RCC 7860 (cell line): ENCODE results near the gene STK11IP.

Experiments used
- DNase-seq: peaks from one replicate; pipeline ENCODE4 v3.0.0-alpha.2; 2015; ENCODE audit warnings: low spot score
- FAIRE-seq: peaks from 2 replicates; lab custom pipeline; 2012; peaks lifted over from hg19 to GRCh38; lab: Jason Lieb, UNC

Gene STK11IP

DNA sequence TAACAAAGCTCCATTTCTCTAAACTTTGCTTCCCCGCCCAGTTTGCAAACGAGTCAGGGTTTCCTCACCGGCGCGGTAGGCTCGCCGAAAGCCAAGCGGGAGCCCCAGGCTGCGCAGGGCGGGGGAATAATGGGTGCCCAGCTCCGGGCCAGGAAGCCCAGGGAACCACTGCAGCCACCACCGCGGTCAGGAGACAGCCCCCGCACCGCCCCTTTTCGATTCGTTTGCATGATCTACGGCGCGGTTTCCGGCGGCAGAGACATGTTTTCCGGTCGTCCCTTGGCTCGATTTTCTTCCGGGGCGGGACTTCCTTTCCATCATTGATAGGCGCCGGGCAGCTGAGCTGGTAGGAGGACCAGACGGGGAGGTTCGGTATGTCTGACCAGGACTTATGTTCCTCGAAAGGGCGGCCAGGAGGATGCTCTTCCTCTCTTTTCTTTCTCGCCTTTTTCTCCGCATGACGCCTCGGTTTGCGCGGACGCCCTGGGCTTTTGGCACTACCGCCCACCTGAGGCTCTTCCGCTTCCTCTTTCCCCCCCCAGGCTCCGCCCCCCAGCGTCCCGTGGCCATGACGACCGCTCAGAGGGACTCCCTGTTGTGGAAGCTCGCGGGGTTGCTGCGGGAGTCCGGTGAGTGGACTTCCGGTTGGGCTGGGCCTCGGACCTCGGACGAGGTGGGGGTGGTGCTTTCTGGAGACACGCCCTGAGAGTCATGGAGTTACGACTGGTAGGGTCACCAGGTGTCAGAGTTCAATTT lies at the start of gene STK11IP:
Gene STK11IP, plus strand, starts transcription at position 306 of the 756 bp plus-strand sequence. Its CDS starts 263 bp downstream, at position 569.
- peak; percentile 85 for FAIRE-seq

GRCh38 chr2:219548990-219549389 lies 48.7 kb upstream of the STK11IP start:
- DNase-seq (no peak), FAIRE-seq (no peak)

More for the DNA sequence above, at the start of gene STK11IP:
- peak; percentile 91 for DNase-seq

GRCh38 chr2:219549619-219550018 lies 48.0 kb upstream of the STK11IP start:
- FAIRE-seq (no peak), DNase-seq (no peak)

GRCh38 chr2:219551441-219552381 lies 45.9 kb upstream of the STK11IP start:
- peak; percentile 62 for DNase-seq
- FAIRE-seq: no peak

GRCh38 chr2:219552382-219553167 lies 45.1 kb upstream of the STK11IP start:
- FAIRE-seq (no peak), DNase-seq (peak; percentile 63)

- no peak for FAIRE-seq
- no peak for DNase-seq
Observed at GRCh38 chr2:219553168-219553417, 44.6 kb upstream of the STK11IP start.

DNA sequence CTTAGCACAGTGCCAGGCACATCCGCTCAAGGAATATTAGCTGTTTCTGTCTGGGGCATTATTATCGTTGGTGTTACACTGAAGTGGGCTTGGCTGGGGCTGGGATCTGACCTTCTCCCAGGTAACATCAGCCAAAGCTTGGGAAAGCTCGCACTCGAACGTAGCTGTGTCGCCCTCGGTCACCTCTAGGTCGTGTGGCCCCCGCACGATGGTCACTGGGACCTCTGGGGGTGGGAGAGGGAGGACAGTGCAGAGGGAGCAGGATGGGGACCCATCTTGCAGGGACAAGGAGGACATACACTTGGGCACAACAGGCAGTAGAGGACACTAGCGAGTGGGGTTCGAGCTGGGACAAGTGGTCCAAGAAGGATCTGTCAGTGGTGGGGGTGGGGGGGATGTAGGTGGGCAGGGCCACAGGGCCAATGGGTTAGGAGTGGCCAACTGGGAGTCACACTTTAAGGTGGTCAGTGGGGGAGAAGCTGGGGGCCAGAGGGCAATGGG lies 44.1 kb upstream of the STK11IP start:
- DNase-seq: no peak
- FAIRE-seq: no peak

- FAIRE-seq (no peak), DNase-seq (no peak)
Observed at GRCh38 chr2:219554350-219554749, 43.3 kb upstream of the STK11IP start.

- DNase-seq (no peak), FAIRE-seq (no peak)
Observed at GRCh38 chr2:219555956-219556355, 41.7 kb upstream of the STK11IP start.

- DNase-seq (no peak), FAIRE-seq (no peak)
Observed at GRCh38 chr2:219556413-219556812, 41.2 kb upstream of the STK11IP start.

DNA sequence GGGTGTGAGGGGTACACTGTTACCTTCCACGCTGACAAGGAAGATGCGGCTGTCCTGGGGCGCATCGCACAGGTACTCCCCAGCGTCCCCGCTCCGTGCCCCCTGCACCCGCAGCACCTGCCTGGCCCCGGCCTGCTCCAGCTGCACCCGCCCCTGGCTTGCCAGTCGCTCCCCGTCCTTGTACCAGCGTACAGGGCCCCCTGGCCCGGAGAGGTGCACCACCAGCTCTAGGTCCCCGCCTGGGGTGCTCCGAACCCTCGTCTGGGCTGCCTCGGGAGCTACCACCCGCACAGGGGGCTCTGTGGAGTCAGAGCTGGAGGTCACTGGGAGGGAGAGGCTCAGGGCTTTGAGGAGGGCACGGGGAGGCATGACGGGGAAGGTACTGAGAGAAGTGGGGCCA lies 40.3 kb upstream of the STK11IP start:
- no peak for DNase-seq
- FAIRE-seq: no peak

DNA sequence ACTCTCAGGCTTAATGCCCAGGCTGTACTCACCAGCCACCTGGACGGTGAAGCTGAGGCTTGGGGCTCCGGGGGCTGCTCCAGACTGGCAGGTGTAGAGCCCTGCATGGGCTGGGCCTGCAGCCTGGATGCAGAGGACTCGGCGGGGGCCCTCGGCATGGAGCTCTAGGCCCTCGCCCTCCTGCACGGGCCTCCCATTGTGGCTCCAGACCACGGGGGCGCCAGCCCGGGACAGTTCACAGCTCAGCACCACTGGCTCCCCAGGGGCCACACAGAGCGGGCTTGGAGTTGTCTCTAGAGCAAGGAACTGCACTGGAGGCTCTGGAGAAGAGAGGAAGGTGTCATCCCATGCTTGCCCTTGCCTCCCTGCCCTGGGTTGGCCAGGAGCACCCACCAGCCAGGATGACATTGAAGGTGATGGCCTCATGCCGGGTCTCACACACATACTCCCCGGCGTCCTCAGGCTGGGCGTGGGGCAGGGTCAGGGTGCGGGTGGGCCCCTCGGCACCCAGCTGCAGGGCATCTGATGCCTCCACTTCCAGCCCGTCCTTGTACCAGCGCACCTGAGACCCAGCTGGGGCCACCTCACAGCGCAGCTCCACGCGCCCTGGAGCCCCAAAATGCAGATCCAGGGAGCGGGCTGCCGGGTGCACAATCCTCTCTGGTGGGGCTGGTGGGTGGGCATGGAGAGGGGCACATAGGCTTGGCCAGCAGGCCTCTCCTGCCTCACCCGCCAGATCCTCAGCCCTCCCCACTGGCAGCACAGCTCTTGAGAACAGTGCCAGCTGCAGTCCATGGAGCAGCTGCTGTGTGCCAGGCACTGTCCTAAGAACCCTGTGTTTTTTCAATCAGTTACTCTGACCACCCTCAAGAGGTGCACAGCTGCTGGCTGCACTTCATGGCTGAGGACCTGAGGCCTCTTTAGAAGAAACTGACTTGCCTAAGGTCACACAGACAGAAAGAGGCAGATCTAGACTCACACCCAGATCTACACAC lies 39.6 kb upstream of the STK11IP start:
- no peak for FAIRE-seq

GRCh38 chr2:219559156-219559915 lies 38.3 kb upstream of the STK11IP start:
- DNase-seq: no peak
- no peak for FAIRE-seq

More for the DNA sequence above, 39.6 kb upstream of the STK11IP start:
- no peak for DNase-seq

DNA sequence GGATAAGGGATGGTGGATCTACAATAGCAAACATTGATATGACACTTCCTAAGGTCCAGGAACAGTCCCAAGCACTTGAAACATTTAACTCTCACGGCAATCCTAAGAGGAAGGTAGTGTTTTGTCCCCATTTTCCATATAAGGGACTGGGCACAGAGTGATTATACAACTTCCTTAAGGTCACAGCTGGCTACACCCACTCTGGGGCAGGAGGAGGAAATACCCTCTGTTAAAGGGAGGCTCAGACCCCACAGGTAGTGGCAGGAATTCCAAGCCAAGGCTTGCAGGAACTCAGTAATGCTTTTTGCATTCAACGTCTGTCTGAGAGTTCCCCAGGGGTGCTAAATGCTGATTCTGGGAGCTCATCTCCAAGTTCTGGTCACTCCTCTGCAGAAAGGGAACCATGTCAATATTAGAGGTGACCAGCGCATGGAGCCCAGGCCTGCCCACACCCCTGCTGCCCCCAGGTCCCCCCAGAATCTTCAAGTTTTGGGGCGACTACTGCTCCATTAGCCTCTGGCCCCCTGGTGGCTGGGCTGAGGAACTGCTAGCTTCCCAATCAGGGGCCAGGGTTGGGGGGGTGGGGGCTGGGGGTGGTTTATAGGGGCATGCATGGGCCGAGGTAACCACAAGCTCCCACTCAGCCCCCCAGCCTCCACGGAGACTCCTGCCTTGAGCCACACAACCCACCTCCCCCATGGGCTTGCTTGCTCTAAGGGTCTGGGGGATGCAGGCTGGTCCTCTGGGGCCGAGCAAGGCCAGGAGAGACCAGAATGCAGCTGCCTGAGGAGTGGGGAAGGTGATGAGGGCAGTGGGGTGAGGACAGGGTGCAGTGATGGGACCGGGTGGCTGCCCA lies 37.4 kb upstream of the STK11IP start:
- DNase-seq (no peak), FAIRE-seq (no peak)

- DNase-seq: no peak
- no peak for FAIRE-seq
Observed at GRCh38 chr2:219560893-219561178, 36.8 kb upstream of the STK11IP start.

- FAIRE-seq (no peak), DNase-seq (no peak)
Observed at GRCh38 chr2:219561179-219562048, 36.2 kb upstream of the STK11IP start.
